ENCODE data around the gene MACROD1.

The MACROD1 gene

DNA sequence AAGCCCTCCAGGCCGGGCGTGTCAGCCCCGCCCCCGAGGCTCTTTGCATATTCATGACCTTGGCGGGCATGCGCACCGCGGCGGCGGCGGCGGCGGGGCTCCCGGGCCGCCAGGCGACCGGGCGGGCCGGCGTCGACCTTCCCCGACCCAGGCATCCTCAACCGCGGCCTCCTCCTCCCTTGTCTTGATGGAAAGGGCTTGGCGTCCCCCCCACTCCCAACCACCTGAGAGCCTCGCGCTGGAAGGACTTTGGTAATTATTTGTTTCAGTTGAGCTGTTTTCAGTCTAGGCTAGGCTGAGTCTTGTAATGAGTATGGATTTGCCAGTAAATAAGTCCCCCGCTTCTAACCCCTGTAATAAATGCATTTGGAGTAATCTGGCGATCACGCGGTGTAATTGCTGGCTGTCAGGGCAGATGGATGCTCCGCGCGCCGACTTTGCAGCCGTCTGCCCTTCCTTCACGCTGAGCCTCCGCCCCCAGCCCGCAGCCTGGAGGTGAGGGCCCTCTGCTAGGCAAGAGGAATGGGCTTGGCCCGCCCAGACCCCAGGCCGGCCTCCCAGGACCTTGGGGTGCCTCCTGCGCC lies 105.0 kb downstream of the MACROD1 start:
- no peak overlapping the region for H3K4me3 ChIP-seq (ENCODE audit: low read depth, low read length)
- no peak overlapping the region for H3K4me2 ChIP-seq (ENCODE audit: low read length)
- no peaks in the 10 kb centered on the region for H3K27me3 ChIP-seq (ENCODE audit: control insufficient read depth, insufficient read depth, low read length)
- no peaks in the 10 kb centered on the region for H3K4me1 ChIP-seq
- H3K9ac ChIP-seq, result no peak overlapping the region
- no peak overlapping the region for H2AFZ ChIP-seq
- no peak overlapping the region for H3K27ac ChIP-seq
- TF ChIP-seq, protein P1, sequence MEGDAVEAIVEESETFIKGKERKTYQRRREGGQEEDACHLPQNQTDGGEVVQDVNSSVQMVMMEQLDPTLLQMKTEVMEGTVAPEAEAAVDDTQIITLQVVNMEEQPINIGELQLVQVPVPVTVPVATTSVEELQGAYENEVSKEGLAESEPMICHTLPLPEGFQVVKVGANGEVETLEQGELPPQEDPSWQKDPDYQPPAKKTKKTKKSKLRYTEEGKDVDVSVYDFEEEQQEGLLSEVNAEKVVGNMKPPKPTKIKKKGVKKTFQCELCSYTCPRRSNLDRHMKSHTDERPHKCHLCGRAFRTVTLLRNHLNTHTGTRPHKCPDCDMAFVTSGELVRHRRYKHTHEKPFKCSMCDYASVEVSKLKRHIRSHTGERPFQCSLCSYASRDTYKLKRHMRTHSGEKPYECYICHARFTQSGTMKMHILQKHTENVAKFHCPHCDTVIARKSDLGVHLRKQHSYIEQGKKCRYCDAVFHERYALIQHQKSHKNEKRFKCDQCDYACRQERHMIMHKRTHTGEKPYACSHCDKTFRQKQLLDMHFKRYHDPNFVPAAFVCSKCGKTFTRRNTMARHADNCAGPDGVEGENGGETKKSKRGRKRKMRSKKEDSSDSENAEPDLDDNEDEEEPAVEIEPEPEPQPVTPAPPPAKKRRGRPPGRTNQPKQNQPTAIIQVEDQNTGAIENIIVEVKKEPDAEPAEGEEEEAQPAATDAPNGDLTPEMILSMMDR (IDR thresholded peaks at IDR 0.05), result no peak
- H3K36me3 ChIP-seq (ENCODE audit: control insufficient read depth, insufficient read depth, low read length), result no peaks in the 10 kb centered on the region
- no peaks in the 10 kb centered on the region for H3K9me3 ChIP-seq (ENCODE audit: control insufficient read depth, low read length)
- no peaks in the 10 kb centered on the region for H3K79me2 ChIP-seq

DNA sequence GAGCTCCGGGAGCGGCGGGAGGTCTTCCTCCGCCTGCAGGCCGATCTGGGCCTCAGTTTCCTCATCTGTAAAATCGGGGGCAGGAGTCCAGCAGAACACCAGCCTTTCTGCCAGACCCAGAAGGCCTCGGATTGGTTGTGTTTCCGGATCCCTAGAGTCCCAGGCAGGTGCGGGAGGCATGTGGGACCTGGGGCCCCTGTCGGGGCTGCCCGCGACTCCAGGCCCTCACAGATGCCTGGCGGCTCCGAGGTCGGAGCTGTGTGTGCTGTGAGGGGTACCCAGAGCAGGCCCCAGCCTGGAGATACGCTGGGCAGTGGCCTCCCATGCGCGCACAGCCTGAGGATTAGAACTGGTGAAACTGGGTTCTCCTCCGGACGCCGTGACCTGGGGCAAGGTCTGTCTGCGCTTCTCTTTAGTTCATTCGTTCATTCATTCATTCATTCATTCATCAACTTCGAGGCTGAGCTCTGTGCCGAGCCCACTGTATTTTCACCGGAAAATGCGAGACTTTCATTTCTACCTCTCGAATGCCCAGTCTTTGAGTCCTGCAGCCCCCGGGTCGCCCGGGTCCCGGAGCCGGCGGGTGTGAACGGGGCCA lies 105.6 kb downstream of the MACROD1 start:
- no peak overlapping the region for H3K4me2 ChIP-seq (ENCODE audit: low read length)

DNA sequence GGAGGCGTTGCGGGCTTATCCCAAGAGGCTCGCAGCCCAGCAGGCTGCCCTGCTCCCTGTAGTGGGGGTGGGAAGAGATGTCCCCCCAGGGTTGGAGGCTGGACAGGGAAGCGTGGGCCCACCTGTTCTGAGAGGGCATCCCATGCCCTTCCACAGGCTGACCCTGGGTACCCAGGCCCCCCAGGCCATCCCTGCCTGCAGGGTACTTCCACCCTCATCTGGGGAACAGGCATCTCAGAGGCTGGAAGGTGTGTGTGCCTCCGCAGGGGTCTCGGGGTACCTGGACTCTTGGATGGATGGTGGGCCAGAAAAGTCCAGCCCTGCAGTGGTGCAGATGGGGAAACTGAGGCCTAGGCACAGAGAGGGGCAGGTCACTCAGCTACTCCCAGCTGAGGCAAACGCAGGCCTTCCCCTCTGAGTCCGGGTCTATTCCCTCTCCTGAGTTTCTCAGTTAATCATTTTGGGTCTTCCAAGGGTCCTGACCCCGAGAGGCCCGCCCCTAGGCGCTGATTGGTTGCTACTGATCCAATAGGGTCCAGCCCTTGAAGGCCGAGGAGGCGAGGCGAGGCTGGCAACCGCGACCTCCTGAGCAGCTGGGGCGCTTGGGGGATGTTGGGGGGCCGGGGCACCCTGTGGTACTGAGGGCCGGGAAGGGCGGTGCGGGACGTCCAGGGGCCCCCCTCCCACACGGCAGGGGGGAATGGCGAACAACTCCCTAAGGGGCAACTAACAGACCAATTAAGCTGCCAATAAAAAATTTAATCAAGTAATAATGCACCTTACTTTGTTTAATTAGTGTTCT lies 106.4 kb downstream of the MACROD1 start:
- Histone ChIP-seq H3K9me3 (ENCODE audit: control insufficient read depth, low read length) (no peaks in the 10 kb centered on the region), H3K27ac (no peak overlapping the region), H2AFZ (no peak overlapping the region), H3K4me1 (no peaks in the 10 kb centered on the region), H3K9ac (no peak overlapping the region), H3K27me3 (ENCODE audit: control insufficient read depth, insufficient read depth, low read length) (no peaks in the 10 kb centered on the region), H3K4me2 (ENCODE audit: low read length) (no peak overlapping the region), H3K36me3 (ENCODE audit: control insufficient read depth, insufficient read depth, low read length) (no peaks in the 10 kb centered on the region), H3K79me2 (no peaks in the 10 kb centered on the region), H3K4me3 (ENCODE audit: low read depth, low read length) (no peak overlapping the region)
- TF ChIP-seq, protein P1 (IDR thresholded peaks at IDR 0.05), result no peak

More for the DNA sequence above, 105.6 kb downstream of the MACROD1 start:
- Histone ChIP-seq H2AFZ (no peak overlapping the region), H3K9me3 (ENCODE audit: control insufficient read depth, low read length) (no peaks in the 10 kb centered on the region), H3K9ac (no peak overlapping the region), H3K4me3 (ENCODE audit: low read depth, low read length) (no peak overlapping the region), H3K36me3 (ENCODE audit: control insufficient read depth, insufficient read depth, low read length) (no peaks in the 10 kb centered on the region), H3K4me1 (no peaks in the 10 kb centered on the region), H3K27ac (no peak overlapping the region), H3K27me3 (ENCODE audit: control insufficient read depth, insufficient read depth, low read length) (no peaks in the 10 kb centered on the region), H3K79me2 (no peaks in the 10 kb centered on the region)
- TF ChIP-seq, protein P1 (IDR thresholded peaks at IDR 0.05), result no peak

DNA sequence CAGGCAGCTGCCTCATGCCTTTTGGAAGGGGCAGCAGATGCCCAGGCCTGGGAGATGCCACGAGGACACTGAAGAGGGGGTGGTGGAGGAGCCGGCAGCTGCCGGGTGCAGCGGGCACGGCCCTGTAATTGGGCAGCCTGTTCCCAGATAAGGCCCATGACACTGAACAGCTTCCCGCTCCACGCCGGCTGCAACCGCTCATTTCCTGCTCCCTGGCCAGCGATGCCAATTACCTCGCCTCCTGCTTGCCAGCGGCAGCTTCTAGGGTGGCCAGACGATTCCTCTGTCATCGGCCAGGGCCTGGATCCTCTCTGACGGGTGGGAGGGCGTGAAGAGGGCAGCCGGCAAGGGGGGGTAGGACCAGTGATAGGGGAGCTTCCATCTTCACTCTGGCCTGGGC lies 107.4 kb downstream of the MACROD1 start:
- no peak overlapping the region for H2AFZ ChIP-seq
- H3K4me3 ChIP-seq (ENCODE audit: low read depth, low read length), result no peak overlapping the region
- no peaks in the 10 kb centered on the region for H3K4me1 ChIP-seq
- no peak overlapping the region for H3K9ac ChIP-seq
- H3K4me2 ChIP-seq (ENCODE audit: low read length), result no peak overlapping the region
- no peaks in the 10 kb centered on the region for H3K79me2 ChIP-seq
- H3K27ac ChIP-seq, result no peak overlapping the region
- TF ChIP-seq, protein P1 (IDR thresholded peaks at IDR 0.05), result no peak
- H3K9me3 ChIP-seq (ENCODE audit: control insufficient read depth, low read length), result no peaks in the 10 kb centered on the region
- no peaks in the 10 kb centered on the region for H3K36me3 ChIP-seq (ENCODE audit: control insufficient read depth, insufficient read depth, low read length)
- no peaks in the 10 kb centered on the region for H3K27me3 ChIP-seq (ENCODE audit: control insufficient read depth, insufficient read depth, low read length)
